Ovary (tissue), 3 donors: ENCODE data around the gene EFNA3.

Experiments
- EP300 ChIP-seq: sonication (generic); formaldehyde crosslinking; IDR thresholded peaks from one replicate; pipeline ENCODE4 v1.6.1; 2017; ENCODE audit warnings: antibody characterized with exemption
- TF ChIP-seq, protein P1 (sequence below), 3 donors: fragments of 450-650 bp in 2 of 3; fragments of 200-600 bp in 1 of 3; IDR thresholded peaks; one replicate each; pipeline versions ENCODE4 v1.5.1 to v1.8.0; 2016 to 2022; ENCODE audit warnings: antibody characterized with exemption in 3 of 3, mild to moderate bottlenecking in 1 of 3
- donor health status: DM: no; HTN: no; CAD: no.

DNA sequence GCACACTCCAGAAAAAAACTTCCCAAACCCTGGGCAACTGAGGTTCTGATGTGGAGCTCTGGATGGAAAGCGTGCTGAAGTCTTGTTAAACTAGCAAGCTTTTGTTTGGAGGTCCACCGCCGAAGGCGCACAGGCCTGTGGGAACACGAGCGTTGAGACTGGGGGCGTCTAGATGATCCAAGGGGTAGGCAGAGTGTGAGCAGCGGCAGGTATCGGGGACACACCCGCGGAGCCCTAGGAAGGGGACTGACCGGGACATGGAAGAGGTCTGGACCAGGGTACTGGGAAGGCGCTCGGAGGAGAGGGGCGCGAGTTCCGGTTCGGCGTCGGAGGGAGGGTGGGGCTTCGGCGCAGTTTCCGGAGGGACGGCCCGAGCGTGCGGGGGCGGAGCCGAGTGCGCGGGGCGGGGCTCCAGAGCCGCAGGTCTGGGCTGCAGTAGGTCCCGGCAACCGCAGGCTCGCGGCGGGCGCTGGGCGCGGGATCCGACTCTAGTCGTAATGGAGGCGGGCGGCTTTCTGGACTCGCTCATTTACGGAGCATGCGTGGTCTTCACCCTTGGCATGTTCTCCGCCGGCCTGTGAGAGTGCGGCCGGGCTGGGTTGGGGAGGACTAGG, 56.9 kb downstream of the EFNA3 start, which contains the start of gene SLC50A1:
- TF ChIP-seq, protein P1, sequence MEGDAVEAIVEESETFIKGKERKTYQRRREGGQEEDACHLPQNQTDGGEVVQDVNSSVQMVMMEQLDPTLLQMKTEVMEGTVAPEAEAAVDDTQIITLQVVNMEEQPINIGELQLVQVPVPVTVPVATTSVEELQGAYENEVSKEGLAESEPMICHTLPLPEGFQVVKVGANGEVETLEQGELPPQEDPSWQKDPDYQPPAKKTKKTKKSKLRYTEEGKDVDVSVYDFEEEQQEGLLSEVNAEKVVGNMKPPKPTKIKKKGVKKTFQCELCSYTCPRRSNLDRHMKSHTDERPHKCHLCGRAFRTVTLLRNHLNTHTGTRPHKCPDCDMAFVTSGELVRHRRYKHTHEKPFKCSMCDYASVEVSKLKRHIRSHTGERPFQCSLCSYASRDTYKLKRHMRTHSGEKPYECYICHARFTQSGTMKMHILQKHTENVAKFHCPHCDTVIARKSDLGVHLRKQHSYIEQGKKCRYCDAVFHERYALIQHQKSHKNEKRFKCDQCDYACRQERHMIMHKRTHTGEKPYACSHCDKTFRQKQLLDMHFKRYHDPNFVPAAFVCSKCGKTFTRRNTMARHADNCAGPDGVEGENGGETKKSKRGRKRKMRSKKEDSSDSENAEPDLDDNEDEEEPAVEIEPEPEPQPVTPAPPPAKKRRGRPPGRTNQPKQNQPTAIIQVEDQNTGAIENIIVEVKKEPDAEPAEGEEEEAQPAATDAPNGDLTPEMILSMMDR (IDR thresholded peaks at IDR 0.05) = peak; percentile 42 to 86 (median 72)
- no peak for TF ChIP-seq EP300
